Keratinocyte (primary cell): ENCODE data around the gene ZBTB20. TPM values are rescaled to one million over a fixed set of nuclear protein-coding genes. Genes with fewer than 3 reads are reported as not detected.

ENCODE experiments used
- DNase-seq: peaks from one replicate; pipeline ENCODE4 v3.0.0-alpha.2; 2011; ENCODE audit warnings: low read depth, missing footprints, low spot score
- FAIRE-seq: peaks from 2 replicates; lab custom pipeline; 2011; peaks lifted over from hg19 to GRCh38; lab: Jason Lieb, UNC
- H2AFZ ChIP-seq: 2 replicates; pipeline ENCODE4 v1.6.0; 2012; ENCODE audit warnings: low read length, control low read depth, inconsistent platforms; ENCODE audit not compliant: control insufficient read depth
- H3K27ac ChIP-seq: 2 replicates; pipeline ENCODE4 v1.5.1; 2011; ENCODE audit warnings: low read length; ENCODE audit not compliant: control insufficient read depth, insufficient read depth
- H3K27me3 ChIP-seq: 3 replicates; pipeline ENCODE4 v1.6.0; 2011; ENCODE audit warnings: low read length; ENCODE audit not compliant: control insufficient read depth, insufficient read depth; ENCODE audit errors: extremely low read depth
- H3K36me3 ChIP-seq, 2 experiments: 2 replicates in 1 of 2; 3 replicates in 1 of 2; pipeline ENCODE4 v1.5.1; 2011; ENCODE audit warnings: low read length in 2 of 2, mild to moderate bottlenecking in 1 of 2; ENCODE audit not compliant: control insufficient read depth in 2 of 2, insufficient read depth in 2 of 2; ENCODE audit errors: extremely low read depth in 1 of 2
- H3K4me1 ChIP-seq: 3 replicates; pipeline ENCODE4 v1.5.1; 2011; ENCODE audit warnings: low read length; ENCODE audit not compliant: control insufficient read depth, insufficient read depth; ENCODE audit errors: extremely low read depth
- H3K4me2 ChIP-seq: 3 replicates; pipeline ENCODE4 v1.6.0; 2011; ENCODE audit warnings: low read depth, low read length; ENCODE audit not compliant: control insufficient read depth, insufficient read depth; ENCODE audit errors: extremely low read depth
- H3K4me3 ChIP-seq, 3 experiments: fragments of 200-600 bp in 1 of 3; sonication (generic) in 1 of 3; 2 replicates in 2 of 3; 3 replicates in 1 of 3; pipeline ENCODE4 v1.5.1; 2011 to 2016; ENCODE audit warnings: low read length in 3 of 3, mild to moderate bottlenecking in 3 of 3, control low read depth in 2 of 3, inconsistent platforms in 1 of 3, low read depth in 1 of 3, mixed read lengths in 1 of 3, mixed run types in 1 of 3, moderate library complexity in 1 of 3; ENCODE audit not compliant: control insufficient read depth in 2 of 3, insufficient read depth in 2 of 3; ENCODE audit errors: extremely low read depth in 1 of 3
- H3K79me2 ChIP-seq: 2 replicates; pipeline ENCODE4 v1.6.0; 2012; ENCODE audit warnings: low read length; ENCODE audit not compliant: control insufficient read depth, insufficient read depth
- H3K9ac ChIP-seq: 3 replicates; pipeline ENCODE4 v1.6.0; 2011; ENCODE audit warnings: low read length; ENCODE audit not compliant: control insufficient read depth, insufficient read depth; ENCODE audit errors: extremely low read depth
- H3K9me1 ChIP-seq: 3 replicates; pipeline ENCODE4 v1.6.0; 2011; ENCODE audit warnings: low read length; ENCODE audit not compliant: control insufficient read depth, insufficient read depth; ENCODE audit errors: extremely low read depth
- H3K9me3 ChIP-seq: 2 replicates; pipeline ENCODE4 v1.5.1; 2012; ENCODE audit warnings: low read depth, low read length; ENCODE audit not compliant: control insufficient read depth
- H4K20me1 ChIP-seq: 3 replicates; pipeline ENCODE4 v1.6.0; 2011; ENCODE audit warnings: low read length; ENCODE audit not compliant: control insufficient read depth, insufficient read depth; ENCODE audit errors: extremely low read depth
- CTCF ChIP-seq, 3 experiments: IDR thresholded peaks in 1 of 3; conservative IDR thresholded peaks in 1 of 3; optimal IDR thresholded peaks in 1 of 3; 2 replicates in 2 of 3; 3 replicates in 1 of 3; pipeline versions ENCODE3 to v1.5.1; 2011; ENCODE audit warnings: low read length in 3 of 3, mild to moderate bottlenecking in 3 of 3, moderate library complexity in 2 of 3, control low read depth in 1 of 3, inconsistent platforms in 1 of 3; ENCODE audit not compliant: insufficient read depth in 2 of 3; ENCODE audit errors: extremely low read depth in 1 of 3
- EZH2 ChIP-seq: IDR thresholded peaks from one replicate; pipeline ENCODE4 v1.6.1; 2012; ENCODE audit warnings: inconsistent platforms, mild to moderate bottlenecking, low read length, moderate library complexity
- dilution Hi-C: fragments of 300-500 bp; cut with MboI; formaldehyde crosslinking; loops from one replicate; pipeline ENCODE4 v1.7.0; 2020; ENCODE audit warnings: low sequenced_read_pairs; ENCODE audit not compliant: extremely low pct_ligation_motif_present
- polyA plus RNA-seq, 5 experiments: library from polyadenylated mRNA; depleted of rRNA in 3 of 5; stranded (reverse) in 3 of 5; stranded (forward) in 1 of 5; unstranded in 1 of 5; fragments of >200 nt; gene quantifications; 1 replicate in 1 of 5; 2 replicates in 3 of 5; 3 replicates in 1 of 5; pipeline versions ENCODE4 v1.2.1 to v1.2.3, GENCODE V29; 2011 to 2012; ENCODE audit warnings: missing spikeins in 2 of 5, low read depth in 1 of 5, low replicate concordance in 1 of 5

ZBTB20 gene
- polyA plus RNA-seq, 1 donor (not counting 4 experiments of a cell fraction or from before 2014, with no cell fraction given) = 0.52 TPM

GRCh38 chr3:114451561-114452018 is 695.5 kb downstream of the ZBTB20 start:
- H3K9ac ChIP-seq = no peak overlapping the region
- H4K20me1 ChIP-seq = no peaks in the 10 kb centered on the region
- FAIRE-seq (no peak), DNase-seq (no peak)
- H3K79me2 ChIP-seq = no peaks in the 10 kb centered on the region
- TF ChIP-seq EZH2 (no peak), CTCF (optimal IDR thresholded peaks at IDR 0.05 in 1 of 3, IDR thresholded peaks at IDR 0.05 in 1 of 3, conservative IDR thresholded peaks at IDR 0.05 in 1 of 3; ENCODE audit: extremely low read depth in 1 of 3, insufficient read depth in 2 of 3, low read length in 3 of 3) (no peak)
- no peak overlapping the region for H3K4me3 ChIP-seq
- H2AFZ ChIP-seq = no peak overlapping the region
- H3K9me1 ChIP-seq = no peaks in the 10 kb centered on the region
- dilution Hi-C loops = no loop called here
- peaks cover 7% of the 10 kb centered on the region for H3K27me3 ChIP-seq
- no peaks in the 10 kb centered on the region for H3K9me3 ChIP-seq
- H3K4me1 ChIP-seq = no peaks in the 10 kb centered on the region
- no peak overlapping the region for H3K4me2 ChIP-seq
- H3K27ac ChIP-seq = no peak overlapping the region
- no peaks in the 10 kb centered on the region for H3K36me3 ChIP-seq

- FAIRE-seq = no peak
- no peak overlapping the region for H3K9ac ChIP-seq
- H3K9me3 ChIP-seq = no peaks in the 10 kb centered on the region
- no peaks in the 10 kb centered on the region for H3K4me1 ChIP-seq
- peaks cover 7% of the 10 kb centered on the region for H3K27me3 ChIP-seq
- H3K27ac ChIP-seq = no peak overlapping the region
- no peak overlapping the region for H3K4me2 ChIP-seq
- no peak overlapping the region for H2AFZ ChIP-seq
- H3K9me1 ChIP-seq = no peaks in the 10 kb centered on the region
- no peaks in the 10 kb centered on the region for H3K79me2 ChIP-seq
- no peak for TF ChIP-seq CTCF (optimal IDR thresholded peaks at IDR 0.05 in 1 of 3, IDR thresholded peaks at IDR 0.05 in 1 of 3, conservative IDR thresholded peaks at IDR 0.05 in 1 of 3; ENCODE audit: extremely low read depth in 1 of 3, insufficient read depth in 2 of 3, low read length in 3 of 3)
- no peak for TF ChIP-seq EZH2
- H3K4me3 ChIP-seq = no peak overlapping the region
- dilution Hi-C loops = no loop called here
- H3K36me3 ChIP-seq = no peaks in the 10 kb centered on the region
- no peaks in the 10 kb centered on the region for H4K20me1 ChIP-seq
- DNase-seq = no peak
Observed at GRCh38 chr3:114451051-114451451, 696.0 kb downstream of the ZBTB20 start.
